ENCODE measurements around the gene TMEM223. TPM values are rescaled to one million over a fixed set of nuclear protein-coding genes. Genes with fewer than 3 reads are reported as not detected.
"Not testable (repeated sequence)": the region's sequence is repeated elsewhere in the genome, so short reads cannot be mapped to it uniquely, and the experiment has no call there.

The TMEM223 gene
- polyA plus RNA-seq, 1 donor: 15.5 TPM

GRCh38 chr11:62801071-62801470 is 9.3 kb upstream of the TMEM223 start:
- no peak for DNase-seq (ENCODE audit: low read depth)

- no peak for DNase-seq (ENCODE audit: low read depth)
These were observed 7.7 kb upstream of the TMEM223 start for GRCh38 chr11:62799486-62799885.

GRCh38 chr11:62796281-62796680 is 4.5 kb upstream of the TMEM223 start:
- no peak for DNase-seq (ENCODE audit: low read depth)

GRCh38 chr11:62794201-62794775 is 2.5 kb upstream of the TMEM223 start:
- DNase-seq (ENCODE audit: low read depth): no peak

- DNase-seq (ENCODE audit: low read depth): no peak
These were observed 383 bp upstream of the TMEM223 start for GRCh38 chr11:62792202-62792575.

- no peak for DNase-seq (ENCODE audit: low read depth)
These were observed 2.2 kb downstream of the TMEM223 start for GRCh38 chr11:62789576-62789975.

- no peak for DNase-seq (ENCODE audit: low read depth)
These were observed 2.8 kb downstream of the TMEM223 start for GRCh38 chr11:62788991-62789390.

- DNase-seq (ENCODE audit: low read depth): peak; percentile 94
These were observed 4.6 kb downstream of the TMEM223 start, which contains the start of gene TMEM179B for GRCh38 chr11:62787005-62787759. TSS of gene TMEM179B (plus strand) at chr11:62787402. CDS start at chr11:62787432, 30 bp downstream.

- peak; percentile 60 for DNase-seq (ENCODE audit: low read depth)
These were observed 5.3 kb downstream of the TMEM223 start for GRCh38 chr11:62786318-62787004.

GRCh38 chr11:62782753-62783152 is 9.1 kb downstream of the TMEM223 start:
- no peak for DNase-seq (ENCODE audit: low read depth)

GRCh38 chr11:62778441-62778840 is 13.4 kb downstream of the TMEM223 start:
- no peak for DNase-seq (ENCODE audit: low read depth)

GRCh38 chr11:62777389-62777788 is 14.4 kb downstream of the TMEM223 start:
- DNase-seq (ENCODE audit: low read depth): no peak

GRCh38 chr11:62775646-62776045 is 16.2 kb downstream of the TMEM223 start:
- no peak for DNase-seq (ENCODE audit: low read depth)

GRCh38 chr11:62774407-62774806 is 17.4 kb downstream of the TMEM223 start:
- no peak for DNase-seq (ENCODE audit: low read depth)

- peak; percentile 92 for DNase-seq (ENCODE audit: low read depth)
These were observed 20.4 kb downstream of the TMEM223 start, which contains the start of gene TAF6L for GRCh38 chr11:62771144-62772021. TSS of gene TAF6L (plus strand) at chr11:62771396. CDS start at chr11:62775784, 4,388 bp downstream.

- DNase-seq (ENCODE audit: low read depth): no peak
These were observed 21.0 kb downstream of the TMEM223 start for GRCh38 chr11:62770778-62771143.

GRCh38 chr11:62760867-62761227 is 31.0 kb downstream of the TMEM223 start:
- not testable (repeated sequence) for DNase-seq (ENCODE audit: low read depth)

- DNase-seq (ENCODE audit: low read depth): no peak
These were observed 33.7 kb downstream of the TMEM223 start for GRCh38 chr11:62757846-62758788.

- DNase-seq (ENCODE audit: low read depth): no peak
These were observed 36.7 kb downstream of the TMEM223 start for GRCh38 chr11:62755086-62755615.

Measured in forelimb muscle (tissue), 1 donor.